AG04450 (cell line): ENCODE measurements around the gene LRP1B. TPM values are rescaled to one million over a fixed set of nuclear protein-coding genes. Genes with fewer than 3 reads are reported as not detected.

Experiments
- CTCF ChIA-PET: fragments of 300-600, 350-600 bp; formaldehyde crosslinking; extraction: SDS; loops from one replicate; lab custom pipeline; 2022; ENCODE audit warnings: antibody characterized with exemption, inconsistent platforms; lab: Charles Lee
- POLR2A ChIA-PET: fragments of 350-600 bp; formaldehyde crosslinking; extraction: SDS; loops from one replicate; lab custom pipeline; 2021; ENCODE audit warnings: antibody characterized with exemption, inconsistent platforms; lab: Yijun Ruan, JAX
- DNase-seq: peaks from one replicate; pipeline ENCODE4 v3.0.0-alpha.2; 2011; ENCODE audit warnings: low read depth, low spot score
- H3K27ac ChIP-seq: one replicate; pipeline ENCODE4 v1.5.1; 2012; ENCODE audit warnings: low read depth, low read length, control low read depth
- H3K27me3 ChIP-seq: one replicate; pipeline ENCODE4 v1.6.0; 2012; ENCODE audit warnings: low read length; ENCODE audit not compliant: control insufficient read depth, insufficient read depth
- H3K4me3 ChIP-seq: 2 replicates; pipeline ENCODE4 v1.5.1; 2011; ENCODE audit warnings: mild to moderate bottlenecking, low read depth, low read length, control low read depth
- H3K9me3 ChIP-seq: 2 replicates; pipeline ENCODE4 v1.5.1; 2012; ENCODE audit warnings: low read length; ENCODE audit not compliant: control insufficient read depth, insufficient read depth
- polyA plus RNA-seq: library from polyadenylated mRNA; depleted of rRNA; stranded (reverse); fragments of >200 nt; gene quantifications from 2 replicates; pipeline ENCODE4 v1.2.3, GENCODE V29; 2011
- TF ChIP-seq, protein P1 (sequence below): IDR thresholded peaks from 2 replicates; pipeline ENCODE4 v1.5.1; 2011; ENCODE audit warnings: low read depth, low read length, control low read depth, inconsistent platforms

The LRP1B gene
- polyA plus RNA-seq, 1 experiment: 0.15 TPM

DNA sequence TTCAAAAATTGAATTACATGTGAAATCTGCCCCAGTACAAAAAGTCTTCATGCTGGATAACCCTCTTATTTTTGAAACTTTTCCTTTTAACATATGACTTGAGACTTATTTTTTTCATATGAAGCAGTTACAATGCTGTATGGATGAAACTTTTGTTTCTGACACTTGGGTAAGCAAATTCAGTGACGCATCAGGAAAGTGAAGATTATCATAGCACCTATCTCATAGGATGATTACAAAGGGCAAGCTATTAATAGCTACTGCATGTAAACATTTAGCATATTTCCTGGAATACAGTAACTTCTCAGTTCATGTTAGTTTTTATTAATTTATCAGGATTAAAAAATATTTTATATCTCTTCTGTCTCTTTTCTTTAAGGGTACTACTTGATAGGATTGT, 1109.2 kb downstream of the LRP1B start:
- Histone ChIP-seq H3K9me3 (no peaks in the 10 kb centered on the region), H3K27me3 (no peaks in the 10 kb centered on the region), H3K4me3 (no peak overlapping the region), H3K27ac (no peak overlapping the region)
- no peak for DNase-seq
- TF ChIP-seq, protein P1, sequence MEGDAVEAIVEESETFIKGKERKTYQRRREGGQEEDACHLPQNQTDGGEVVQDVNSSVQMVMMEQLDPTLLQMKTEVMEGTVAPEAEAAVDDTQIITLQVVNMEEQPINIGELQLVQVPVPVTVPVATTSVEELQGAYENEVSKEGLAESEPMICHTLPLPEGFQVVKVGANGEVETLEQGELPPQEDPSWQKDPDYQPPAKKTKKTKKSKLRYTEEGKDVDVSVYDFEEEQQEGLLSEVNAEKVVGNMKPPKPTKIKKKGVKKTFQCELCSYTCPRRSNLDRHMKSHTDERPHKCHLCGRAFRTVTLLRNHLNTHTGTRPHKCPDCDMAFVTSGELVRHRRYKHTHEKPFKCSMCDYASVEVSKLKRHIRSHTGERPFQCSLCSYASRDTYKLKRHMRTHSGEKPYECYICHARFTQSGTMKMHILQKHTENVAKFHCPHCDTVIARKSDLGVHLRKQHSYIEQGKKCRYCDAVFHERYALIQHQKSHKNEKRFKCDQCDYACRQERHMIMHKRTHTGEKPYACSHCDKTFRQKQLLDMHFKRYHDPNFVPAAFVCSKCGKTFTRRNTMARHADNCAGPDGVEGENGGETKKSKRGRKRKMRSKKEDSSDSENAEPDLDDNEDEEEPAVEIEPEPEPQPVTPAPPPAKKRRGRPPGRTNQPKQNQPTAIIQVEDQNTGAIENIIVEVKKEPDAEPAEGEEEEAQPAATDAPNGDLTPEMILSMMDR: no peak
- ChIA-PET CTCF (no interaction called here), POLR2A (no interaction called here)

DNA sequence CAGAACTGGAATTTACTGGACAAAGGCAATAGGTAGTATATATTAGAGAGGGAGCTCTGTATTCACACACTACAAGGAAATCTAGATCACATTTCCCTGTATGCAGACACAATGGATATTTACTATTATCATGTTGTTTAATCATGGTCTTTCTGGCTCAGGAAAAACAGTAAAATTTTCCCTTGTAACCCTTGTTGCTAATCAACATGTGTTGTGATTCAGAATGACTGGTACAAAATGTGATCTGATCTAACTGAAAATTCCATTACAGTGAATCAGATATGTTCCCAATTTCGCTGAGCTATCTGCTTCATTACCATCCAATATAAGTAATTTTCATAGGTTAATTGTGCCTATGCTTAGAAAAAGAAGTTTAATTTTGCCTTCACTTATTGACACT, 1109.7 kb downstream of the LRP1B start:
- Histone ChIP-seq H3K27me3 (no peaks in the 10 kb centered on the region), H3K27ac (no peak overlapping the region), H3K9me3 (no peaks in the 10 kb centered on the region), H3K4me3 (no peak overlapping the region)
- TF ChIP-seq, protein P1: no peak
- POLR2A ChIA-PET: no interaction called here
- CTCF ChIA-PET: no interaction called here
- peak; percentile 20 for DNase-seq

DNA sequence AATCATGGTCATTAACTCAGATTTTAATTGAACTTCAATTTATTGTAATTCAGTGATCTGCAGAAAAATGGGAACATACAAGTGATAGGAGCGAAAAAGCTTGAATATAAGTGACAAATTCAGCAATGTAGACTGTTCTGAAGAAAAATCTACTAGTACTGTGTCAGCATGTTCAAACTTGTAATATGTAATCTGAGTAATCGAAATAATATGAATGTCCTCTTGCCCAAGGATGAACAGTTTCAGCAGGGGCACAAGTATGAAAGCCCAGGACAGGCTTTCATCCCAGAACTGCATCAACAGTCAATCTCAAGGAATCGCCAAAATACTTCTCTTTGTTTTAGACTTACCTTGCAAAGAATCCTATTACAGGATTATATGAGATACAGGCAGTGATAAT, 1110.5 kb downstream of the LRP1B start:
- no peak overlapping the region for H3K4me3 ChIP-seq
- TF ChIP-seq, protein P1: no peak
- no peaks in the 10 kb centered on the region for H3K9me3 ChIP-seq
- H3K27ac ChIP-seq: no peak overlapping the region
- POLR2A ChIA-PET: no interaction called here
- CTCF ChIA-PET: no interaction called here
- DNase-seq: no peak
- H3K27me3 ChIP-seq: no peaks in the 10 kb centered on the region

DNA sequence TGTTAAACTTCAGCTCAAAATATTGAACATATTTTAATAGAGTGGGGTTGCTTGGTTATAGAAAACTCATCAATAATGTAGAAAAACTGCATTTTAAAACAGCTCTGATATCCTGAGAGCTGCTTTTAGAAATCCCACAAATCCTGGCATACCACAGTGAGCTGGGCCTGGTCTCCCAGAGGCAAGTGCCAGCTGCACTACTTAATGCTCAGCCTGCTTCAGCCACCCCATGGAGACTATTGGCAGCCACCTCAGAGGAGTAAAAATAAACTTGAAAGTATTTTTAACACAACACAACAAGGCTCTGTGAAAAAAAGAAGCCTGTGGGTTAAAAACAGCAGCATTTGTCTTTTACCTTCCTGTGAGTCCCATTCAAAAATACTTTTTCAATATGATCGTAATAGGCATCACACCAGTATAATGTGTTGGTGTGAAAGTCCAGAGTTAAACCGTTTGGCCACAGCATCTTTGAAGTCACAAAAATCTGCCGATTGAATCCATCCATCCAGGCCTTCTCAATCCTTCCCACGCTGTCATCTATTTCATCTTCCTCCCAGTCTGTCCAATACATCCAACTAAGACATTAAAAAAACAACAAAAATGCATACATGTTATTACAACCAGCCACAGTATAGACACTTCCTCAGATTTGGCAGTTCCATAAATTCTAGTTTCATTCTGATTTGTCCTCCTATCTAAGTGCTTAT, 1115.3 kb downstream of the LRP1B start:
- Histone ChIP-seq H3K9me3 (no peaks in the 10 kb centered on the region), H3K27ac (no peak overlapping the region), H3K4me3 (no peak overlapping the region), H3K27me3 (no peaks in the 10 kb centered on the region)
- TF ChIP-seq, protein P1: no peak; the same call in 1 of the 2 replicates
- no peak for DNase-seq
- CTCF ChIA-PET: no interaction called here
- POLR2A ChIA-PET: no interaction called here

DNA sequence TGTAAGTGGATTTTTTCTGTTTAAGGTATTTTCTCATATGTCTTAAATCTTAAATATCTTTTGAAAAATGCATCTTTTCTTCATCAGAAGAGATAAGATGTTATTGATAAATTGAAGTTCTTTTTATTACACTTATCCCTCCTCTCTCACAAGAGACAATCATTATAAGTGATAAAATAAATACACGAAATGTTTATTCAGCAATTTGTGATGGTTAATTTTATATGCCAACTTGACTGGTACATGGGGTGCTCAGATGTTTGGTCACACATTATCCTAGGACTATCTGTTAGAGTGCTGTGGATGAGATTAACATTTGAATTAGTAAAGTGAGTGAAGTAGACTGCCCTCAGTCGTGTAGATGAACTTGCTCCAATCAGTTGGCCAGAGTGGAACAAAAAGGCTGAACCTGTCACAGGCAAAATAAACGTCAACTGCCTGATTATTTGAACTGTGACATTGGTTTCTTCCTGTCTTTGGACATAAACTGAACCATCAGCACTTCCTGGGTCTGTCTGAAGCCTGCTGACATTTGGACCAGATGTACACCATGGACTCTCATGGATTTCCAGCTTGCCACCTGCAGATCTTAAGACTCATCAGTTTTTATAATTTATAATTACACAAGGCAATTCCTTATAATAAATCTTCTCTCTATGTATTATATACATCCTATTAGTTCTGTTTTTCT, 1126.7 kb downstream of the LRP1B start:
- Histone ChIP-seq H3K27me3 (no peaks in the 10 kb centered on the region), H3K9me3 (no peaks in the 10 kb centered on the region), H3K27ac (no peak overlapping the region), H3K4me3 (no peak overlapping the region)
- ChIA-PET CTCF (no interaction called here), POLR2A (no interaction called here)
- TF ChIP-seq, protein P1: no peak
- no peak for DNase-seq
